ENCODE results near the gene TNFAIP8L3.

Gene TNFAIP8L3

DNA sequence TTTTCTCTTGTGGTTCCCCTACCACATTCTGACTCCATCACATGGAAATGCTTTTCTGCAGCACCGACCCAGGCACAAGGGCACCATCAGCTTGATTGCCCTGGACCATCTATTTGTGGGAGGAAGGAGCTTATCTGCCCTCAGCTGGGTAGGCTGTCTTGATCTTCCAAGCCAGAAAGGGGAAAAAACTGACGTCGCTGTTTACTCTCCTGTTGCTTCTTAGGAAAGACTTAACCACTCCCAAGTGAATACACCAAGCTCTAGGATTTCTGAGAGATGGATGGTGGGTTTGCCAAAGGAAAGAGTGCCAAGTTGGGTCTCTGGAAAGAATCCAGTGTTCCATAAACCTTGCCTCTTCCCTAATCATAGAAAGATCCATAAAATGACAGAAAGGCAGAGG, 4.0 kb downstream of the TNFAIP8L3 start:
- no peaks in the 10 kb centered on the region for H3K36me3 ChIP-seq (ENCODE audit: insufficient read depth, low read length)
- H3K79me2 ChIP-seq (ENCODE audit: insufficient read depth, low read length), result no peaks in the 10 kb centered on the region
- H4K20me1 ChIP-seq (ENCODE audit: insufficient read depth, low read length), result no peaks in the 10 kb centered on the region
- no peak overlapping the region for H3K9ac ChIP-seq (ENCODE audit: low read depth, low read length)
- no peak for TF ChIP-seq EZH2 (IDR thresholded peaks at IDR 0.05; ENCODE audit: borderline replicate concordance, low read depth, low read length, severe bottlenecking)
- TF ChIP-seq, protein P1, sequence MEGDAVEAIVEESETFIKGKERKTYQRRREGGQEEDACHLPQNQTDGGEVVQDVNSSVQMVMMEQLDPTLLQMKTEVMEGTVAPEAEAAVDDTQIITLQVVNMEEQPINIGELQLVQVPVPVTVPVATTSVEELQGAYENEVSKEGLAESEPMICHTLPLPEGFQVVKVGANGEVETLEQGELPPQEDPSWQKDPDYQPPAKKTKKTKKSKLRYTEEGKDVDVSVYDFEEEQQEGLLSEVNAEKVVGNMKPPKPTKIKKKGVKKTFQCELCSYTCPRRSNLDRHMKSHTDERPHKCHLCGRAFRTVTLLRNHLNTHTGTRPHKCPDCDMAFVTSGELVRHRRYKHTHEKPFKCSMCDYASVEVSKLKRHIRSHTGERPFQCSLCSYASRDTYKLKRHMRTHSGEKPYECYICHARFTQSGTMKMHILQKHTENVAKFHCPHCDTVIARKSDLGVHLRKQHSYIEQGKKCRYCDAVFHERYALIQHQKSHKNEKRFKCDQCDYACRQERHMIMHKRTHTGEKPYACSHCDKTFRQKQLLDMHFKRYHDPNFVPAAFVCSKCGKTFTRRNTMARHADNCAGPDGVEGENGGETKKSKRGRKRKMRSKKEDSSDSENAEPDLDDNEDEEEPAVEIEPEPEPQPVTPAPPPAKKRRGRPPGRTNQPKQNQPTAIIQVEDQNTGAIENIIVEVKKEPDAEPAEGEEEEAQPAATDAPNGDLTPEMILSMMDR (IDR thresholded peaks at IDR 0.05; ENCODE audit: borderline replicate concordance, extremely low read depth, low read length, poor library complexity, severe bottlenecking), result no peak
- H3K4me1 ChIP-seq (ENCODE audit: insufficient read depth, low read length), result no peaks in the 10 kb centered on the region
- H3K9me3 ChIP-seq (ENCODE audit: insufficient read depth, low read length, severe bottlenecking), result no peaks in the 10 kb centered on the region
- no peak for DNase-seq
- no peak overlapping the region for H3K4me2 ChIP-seq (ENCODE audit: insufficient read depth, low read length)
- no peak overlapping the region for H3K27ac ChIP-seq (ENCODE audit: low read length)
- ATAC-seq (ENCODE audit: insufficient read depth, low read depth), result no peak
- H3K4me3 ChIP-seq (ENCODE audit: low read depth in 1 of 2, low read length in 2 of 2), result no peak overlapping the region
- no peak overlapping the region for H2AFZ ChIP-seq (ENCODE audit: low read depth, low read length)
- peaks cover 4% of the 10 kb centered on the region for H3K27me3 ChIP-seq (ENCODE audit: insufficient read depth, low read length, poor library complexity)

DNA sequence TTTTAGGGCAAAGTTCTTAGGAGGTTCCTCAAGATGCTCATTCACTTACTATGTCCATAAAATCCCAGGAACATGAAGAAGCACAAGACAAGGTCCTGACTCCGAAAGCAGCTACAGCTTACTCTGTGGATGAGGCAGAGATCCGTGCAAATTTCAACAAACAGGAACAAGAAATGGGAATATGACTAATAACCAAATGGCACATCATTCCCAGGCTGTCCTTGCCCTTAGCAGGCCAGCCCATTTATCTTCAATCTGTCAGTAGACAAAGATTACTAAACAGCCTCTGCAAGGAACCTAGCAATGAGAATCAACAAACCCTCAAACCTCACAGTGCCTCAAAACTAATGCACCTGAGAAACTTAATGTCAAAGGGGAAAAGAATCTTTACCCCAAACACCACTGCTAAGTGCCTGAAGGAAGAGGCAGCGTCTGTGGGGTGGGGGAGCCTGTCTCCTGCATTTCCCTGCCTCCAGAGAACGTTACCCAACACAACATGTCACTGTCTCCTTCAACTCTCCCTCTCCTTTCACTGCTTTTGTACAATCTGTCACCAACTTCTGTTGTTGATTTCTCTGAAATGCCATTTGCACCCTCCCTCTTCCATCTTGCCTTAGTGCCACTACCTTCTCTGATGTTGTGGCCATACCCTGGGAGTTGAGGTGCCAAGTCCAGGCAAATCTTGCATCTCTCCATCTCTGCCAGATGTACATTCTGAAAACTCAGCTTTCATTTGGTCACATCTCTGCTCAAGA, 4.8 kb downstream of the TNFAIP8L3 start:
- Histone ChIP-seq H3K4me3 (ENCODE audit: low read depth in 1 of 2, low read length in 2 of 2) (no peak overlapping the region), H3K79me2 (ENCODE audit: insufficient read depth, low read length) (no peaks in the 10 kb centered on the region), H3K36me3 (ENCODE audit: insufficient read depth, low read length) (no peaks in the 10 kb centered on the region), H3K4me2 (ENCODE audit: insufficient read depth, low read length) (no peak overlapping the region), H3K27me3 (ENCODE audit: insufficient read depth, low read length, poor library complexity) (peaks cover 4% of the 10 kb centered on the region), H3K27ac (ENCODE audit: low read length) (no peak overlapping the region), H4K20me1 (ENCODE audit: insufficient read depth, low read length) (no peaks in the 10 kb centered on the region), H3K9me3 (ENCODE audit: insufficient read depth, low read length, severe bottlenecking) (no peaks in the 10 kb centered on the region), H2AFZ (ENCODE audit: low read depth, low read length) (no peak overlapping the region), H3K4me1 (ENCODE audit: insufficient read depth, low read length) (no peaks in the 10 kb centered on the region), H3K9ac (ENCODE audit: low read depth, low read length) (no peak overlapping the region)
- no peak for TF ChIP-seq EZH2 (IDR thresholded peaks at IDR 0.05; ENCODE audit: borderline replicate concordance, low read depth, low read length, severe bottlenecking)
- TF ChIP-seq, protein P1 (IDR thresholded peaks at IDR 0.05; ENCODE audit: borderline replicate concordance, extremely low read depth, low read length, poor library complexity, severe bottlenecking), result no peak
- ATAC-seq (ENCODE audit: insufficient read depth, low read depth) (no peak), DNase-seq (no peak)

DNA sequence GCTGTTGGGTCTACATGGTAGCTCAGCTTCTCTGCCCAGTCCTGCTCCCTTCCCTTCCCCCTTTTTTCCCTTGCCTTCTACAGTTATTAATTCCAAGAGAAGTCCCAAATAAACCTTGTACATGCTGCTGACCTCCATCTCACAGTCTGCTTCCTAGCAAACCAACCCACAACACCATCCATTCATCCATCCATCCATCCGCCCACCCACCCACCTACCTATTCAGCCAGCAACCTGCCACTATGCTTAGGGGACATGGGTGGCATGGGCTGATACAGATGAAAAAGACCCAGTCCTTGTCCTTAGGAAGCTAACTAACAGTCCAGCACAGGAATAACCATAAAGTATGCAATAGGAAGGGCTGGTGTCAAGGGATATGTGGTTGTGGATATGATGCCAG, 5.7 kb downstream of the TNFAIP8L3 start:
- Histone ChIP-seq H3K27me3 (ENCODE audit: insufficient read depth, low read length, poor library complexity) (peaks cover 4% of the 10 kb centered on the region), H2AFZ (ENCODE audit: low read depth, low read length) (no peak overlapping the region), H3K4me3 (ENCODE audit: low read depth in 1 of 2, low read length in 2 of 2) (no peak overlapping the region), H3K79me2 (ENCODE audit: insufficient read depth, low read length) (no peaks in the 10 kb centered on the region), H4K20me1 (ENCODE audit: insufficient read depth, low read length) (no peaks in the 10 kb centered on the region), H3K27ac (ENCODE audit: low read length) (no peak overlapping the region), H3K9ac (ENCODE audit: low read depth, low read length) (no peak overlapping the region), H3K4me1 (ENCODE audit: insufficient read depth, low read length) (no peaks in the 10 kb centered on the region), H3K36me3 (ENCODE audit: insufficient read depth, low read length) (no peaks in the 10 kb centered on the region), H3K9me3 (ENCODE audit: insufficient read depth, low read length, severe bottlenecking) (no peaks in the 10 kb centered on the region), H3K4me2 (ENCODE audit: insufficient read depth, low read length) (no peak overlapping the region)
- ATAC-seq (ENCODE audit: insufficient read depth, low read depth) (no peak), DNase-seq (no peak)
- TF ChIP-seq EZH2 (IDR thresholded peaks at IDR 0.05; ENCODE audit: borderline replicate concordance, low read depth, low read length, severe bottlenecking), result no peak
- TF ChIP-seq, protein P1 (IDR thresholded peaks at IDR 0.05; ENCODE audit: borderline replicate concordance, extremely low read depth, low read length, poor library complexity, severe bottlenecking), result no peak
